ENCODE measurements around the gene FCGBP. TPM values are rescaled to one million over a fixed set of nuclear protein-coding genes. Genes with fewer than 3 reads are reported as not detected.
"Not testable (repeated sequence)": the region's sequence is repeated elsewhere in the genome, so short reads cannot be mapped to it uniquely, and the experiment has no call there.

Gene FCGBP
- total RNA-seq, 1 donor from 2014 or later, result 2.5 TPM

DNA sequence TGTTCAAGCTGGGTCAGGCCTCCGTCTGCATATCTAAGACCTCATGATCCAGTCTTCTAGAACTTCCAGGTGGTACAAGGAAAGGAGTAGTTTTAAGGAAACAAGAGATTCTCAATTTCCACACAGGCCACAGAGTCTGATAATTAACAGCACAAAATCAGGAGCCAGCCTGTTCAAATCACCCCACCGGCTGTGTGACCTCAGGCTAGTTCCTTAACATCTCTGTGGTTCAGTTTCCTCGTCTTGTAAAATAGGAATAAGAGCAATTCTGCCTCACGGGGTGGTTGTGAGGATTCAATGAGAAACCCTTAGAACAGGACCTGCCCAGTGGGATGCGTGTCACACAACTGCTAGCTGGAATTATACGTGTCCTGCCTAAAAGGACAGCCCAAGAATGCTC is 25.6 kb downstream of the FCGBP start:
- DNase-seq (ENCODE audit: low spot score in 2 of 2, unreplicated experiment in 2 of 2), result no peak
- Mint-ChIP-seq H3K4me1 (no peaks in the 10 kb centered on the region), H3K9me3 (no peaks in the 10 kb centered on the region), H3K4me3 (no peak overlapping the region), H3K27ac (no peak overlapping the region), H3K36me3 (no peaks in the 10 kb centered on the region), H3K27me3 (ENCODE audit: low read depth) (no peaks in the 10 kb centered on the region)
- TF ChIP-seq, protein P1, sequence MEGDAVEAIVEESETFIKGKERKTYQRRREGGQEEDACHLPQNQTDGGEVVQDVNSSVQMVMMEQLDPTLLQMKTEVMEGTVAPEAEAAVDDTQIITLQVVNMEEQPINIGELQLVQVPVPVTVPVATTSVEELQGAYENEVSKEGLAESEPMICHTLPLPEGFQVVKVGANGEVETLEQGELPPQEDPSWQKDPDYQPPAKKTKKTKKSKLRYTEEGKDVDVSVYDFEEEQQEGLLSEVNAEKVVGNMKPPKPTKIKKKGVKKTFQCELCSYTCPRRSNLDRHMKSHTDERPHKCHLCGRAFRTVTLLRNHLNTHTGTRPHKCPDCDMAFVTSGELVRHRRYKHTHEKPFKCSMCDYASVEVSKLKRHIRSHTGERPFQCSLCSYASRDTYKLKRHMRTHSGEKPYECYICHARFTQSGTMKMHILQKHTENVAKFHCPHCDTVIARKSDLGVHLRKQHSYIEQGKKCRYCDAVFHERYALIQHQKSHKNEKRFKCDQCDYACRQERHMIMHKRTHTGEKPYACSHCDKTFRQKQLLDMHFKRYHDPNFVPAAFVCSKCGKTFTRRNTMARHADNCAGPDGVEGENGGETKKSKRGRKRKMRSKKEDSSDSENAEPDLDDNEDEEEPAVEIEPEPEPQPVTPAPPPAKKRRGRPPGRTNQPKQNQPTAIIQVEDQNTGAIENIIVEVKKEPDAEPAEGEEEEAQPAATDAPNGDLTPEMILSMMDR (IDR thresholded peaks at IDR 0.05; ENCODE audit: unreplicated experiment), result no peak

DNA sequence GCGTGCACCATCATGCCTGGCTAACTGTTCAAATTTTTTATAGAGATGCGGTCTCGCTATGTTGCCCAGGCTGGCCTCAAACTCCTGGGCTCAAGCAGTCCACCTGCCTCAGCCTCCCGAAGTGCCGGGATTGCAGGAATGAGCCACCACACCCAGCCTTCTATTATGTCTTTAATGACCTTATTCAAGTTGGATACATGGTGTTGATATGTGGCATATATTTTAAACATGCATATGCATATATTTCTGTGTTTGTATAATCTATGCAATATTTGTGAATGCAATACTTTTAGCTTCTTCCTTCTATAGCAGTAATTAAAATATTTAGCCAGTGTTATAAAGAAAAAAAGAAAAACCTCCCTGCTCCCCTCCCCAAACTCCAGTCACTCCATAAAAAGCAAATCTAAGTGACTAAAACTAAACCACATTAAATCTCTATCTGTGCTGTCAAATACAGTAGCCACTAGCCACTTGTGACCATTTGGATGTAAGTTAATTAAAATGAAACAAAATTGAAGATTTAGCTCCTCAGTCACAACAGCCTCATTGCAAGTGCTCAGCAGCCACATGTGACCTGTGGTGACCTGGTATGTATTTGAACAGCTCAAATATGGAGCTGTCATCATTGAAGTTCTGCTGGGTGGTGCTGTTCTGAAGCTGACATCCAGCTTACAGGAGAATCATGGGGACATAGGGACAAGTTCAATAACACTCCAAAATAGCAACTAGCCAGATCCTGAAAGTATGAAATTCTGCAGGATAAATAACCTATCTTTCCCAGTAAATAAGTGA is 27.4 kb downstream of the FCGBP start:
- H3K27me3 Mint-ChIP-seq (ENCODE audit: low read depth), result no peaks in the 10 kb centered on the region
- TF ChIP-seq, protein P1 (IDR thresholded peaks at IDR 0.05; ENCODE audit: unreplicated experiment), result no peak
- no peaks in the 10 kb centered on the region for H3K9me3 Mint-ChIP-seq
- DNase-seq (ENCODE audit: low spot score in 2 of 2, unreplicated experiment in 2 of 2), result no peak
- no peaks in the 10 kb centered on the region for H3K36me3 Mint-ChIP-seq
- H3K4me3 Mint-ChIP-seq, result no peak overlapping the region
- H3K27ac Mint-ChIP-seq, result no peak overlapping the region
- no peaks in the 10 kb centered on the region for H3K4me1 Mint-ChIP-seq

DNA sequence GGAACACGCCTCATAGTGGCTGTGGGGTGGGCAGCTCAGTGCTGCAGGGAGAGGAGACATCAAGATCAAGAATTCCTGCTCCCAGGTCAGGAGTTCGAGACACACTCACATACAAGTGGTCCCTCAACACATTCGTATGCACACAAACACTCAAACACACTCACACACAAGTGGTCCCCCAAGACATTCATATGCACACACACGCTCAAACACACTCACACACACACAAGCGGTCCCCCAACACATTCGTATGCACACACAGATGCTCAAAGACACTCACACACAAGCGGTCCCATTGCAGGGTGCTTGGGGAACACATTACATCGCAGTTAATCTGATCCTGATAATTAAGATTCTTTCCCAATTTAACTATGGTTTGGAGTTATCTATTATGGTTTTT is 28.2 kb downstream of the FCGBP start:
- no peaks in the 10 kb centered on the region for H3K4me1 Mint-ChIP-seq
- TF ChIP-seq, protein P1 (IDR thresholded peaks at IDR 0.05; ENCODE audit: unreplicated experiment), result no peak
- DNase-seq (ENCODE audit: low spot score in 2 of 2, unreplicated experiment in 2 of 2), result no peak
- no peak overlapping the region for H3K27ac Mint-ChIP-seq
- H3K36me3 Mint-ChIP-seq, result no peaks in the 10 kb centered on the region
- H3K9me3 Mint-ChIP-seq, result no peaks in the 10 kb centered on the region
- no peaks in the 10 kb centered on the region for H3K27me3 Mint-ChIP-seq (ENCODE audit: low read depth)
- no peak overlapping the region for H3K4me3 Mint-ChIP-seq

DNA sequence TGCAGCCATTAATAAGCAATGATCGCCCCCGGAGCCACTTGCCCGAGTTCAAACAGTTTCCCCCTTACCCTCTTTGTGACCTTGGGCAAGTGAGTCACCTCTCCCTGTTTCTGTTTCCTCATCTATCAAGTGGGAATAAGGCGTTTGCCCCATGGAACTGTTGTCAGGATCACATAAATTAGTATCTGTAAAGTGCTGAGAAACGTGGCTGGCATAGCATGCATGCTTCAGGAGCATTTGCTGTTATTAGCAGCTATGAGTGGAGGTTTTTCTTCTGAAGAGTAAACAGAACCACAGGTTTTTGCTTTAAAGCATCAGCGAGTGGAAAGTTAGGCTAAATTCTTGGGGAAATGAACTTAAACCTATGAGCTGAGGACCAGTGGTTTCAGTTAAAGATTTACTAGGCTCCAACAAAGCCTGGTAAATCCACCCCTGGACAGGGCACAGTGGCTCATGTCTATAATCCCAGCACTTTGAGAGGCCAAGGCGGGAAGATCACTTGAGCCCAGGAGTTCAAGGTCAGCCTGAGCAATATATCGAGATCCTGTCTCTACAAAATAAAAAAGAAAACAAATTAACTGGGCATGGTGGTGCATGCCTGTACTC is 30.8 kb downstream of the FCGBP start:
- not testable (repeated sequence) for H3K27me3 Mint-ChIP-seq (ENCODE audit: low read depth); H3K4me1 Mint-ChIP-seq; H3K4me3 Mint-ChIP-seq; H3K9me3 Mint-ChIP-seq; DNase-seq (ENCODE audit: low spot score in 2 of 2, unreplicated experiment in 2 of 2); H3K27ac Mint-ChIP-seq; H3K36me3 Mint-ChIP-seq

DNA sequence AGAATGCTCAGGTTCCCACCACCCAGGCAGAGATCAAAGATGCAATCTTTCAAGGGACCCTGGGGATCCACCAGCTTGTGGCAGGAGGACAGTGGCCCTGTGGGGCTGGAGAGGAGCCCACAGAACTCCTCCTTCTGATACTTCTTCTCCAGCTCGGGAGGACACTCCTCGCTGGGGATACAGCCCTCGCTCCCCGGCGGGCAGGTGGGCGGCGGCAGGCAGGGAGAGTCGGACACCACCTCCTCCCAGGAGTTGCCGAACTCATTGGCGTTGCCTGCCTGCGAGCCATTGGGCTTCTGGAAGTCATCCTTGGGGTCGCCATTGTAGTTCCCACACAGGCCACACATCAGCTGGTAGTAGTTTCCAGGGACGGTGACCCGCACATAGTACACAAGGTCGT is 32.1 kb downstream of the FCGBP start:
- H3K4me3 Mint-ChIP-seq; H3K36me3 Mint-ChIP-seq; H3K9me3 Mint-ChIP-seq; DNase-seq (ENCODE audit: low spot score in 2 of 2, unreplicated experiment in 2 of 2); H3K4me1 Mint-ChIP-seq; H3K27me3 Mint-ChIP-seq (ENCODE audit: low read depth): not testable (repeated sequence)
- peak overlapping the region; percentile 34 for H3K27ac Mint-ChIP-seq

DNA sequence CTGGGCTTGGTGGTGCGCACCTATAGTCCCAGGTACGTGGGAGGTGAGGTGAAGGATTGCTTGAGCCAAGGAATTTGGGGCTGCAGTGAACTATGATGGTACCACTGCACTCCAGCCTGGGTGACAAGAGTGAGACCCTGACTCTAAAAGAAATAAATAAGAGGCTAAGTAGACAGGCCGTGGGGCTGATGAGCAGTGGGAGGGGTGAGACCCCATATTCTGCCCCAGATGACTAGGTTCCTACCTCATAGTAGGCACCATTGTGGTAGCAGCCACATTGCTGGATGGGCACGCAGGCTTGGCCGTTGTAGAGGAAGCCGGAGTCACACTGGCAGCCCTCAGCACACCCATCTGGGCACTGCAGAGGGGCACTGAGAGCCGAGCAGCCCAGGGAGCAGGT is 32.8 kb downstream of the FCGBP start:
- H3K36me3 Mint-ChIP-seq; H3K27me3 Mint-ChIP-seq (ENCODE audit: low read depth); H3K4me3 Mint-ChIP-seq; H3K9me3 Mint-ChIP-seq; H3K27ac Mint-ChIP-seq; DNase-seq (ENCODE audit: low spot score in 2 of 2, unreplicated experiment in 2 of 2); H3K4me1 Mint-ChIP-seq: not testable (repeated sequence)

DNA sequence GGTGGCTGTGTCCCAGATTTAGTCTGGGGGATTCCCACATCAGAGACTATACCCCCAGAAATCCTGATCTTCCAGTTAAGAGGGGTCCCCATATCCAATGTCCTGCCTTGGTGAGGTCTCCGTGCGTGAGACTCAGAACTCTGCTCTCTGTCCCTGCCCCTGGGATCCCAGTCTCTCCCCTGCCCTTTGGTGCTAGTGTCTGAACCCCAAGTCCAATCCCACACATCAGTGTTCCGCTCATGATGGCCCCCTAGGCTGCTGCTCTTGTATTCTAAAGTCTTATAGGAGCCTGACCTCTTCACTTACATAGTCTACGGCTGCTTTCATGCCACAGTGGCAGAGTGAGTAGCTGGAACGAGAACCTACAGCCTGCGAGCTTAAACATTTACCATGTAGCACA is 35.6 kb downstream of the FCGBP start:
- H3K27ac Mint-ChIP-seq; H3K27me3 Mint-ChIP-seq (ENCODE audit: low read depth); H3K4me3 Mint-ChIP-seq; H3K9me3 Mint-ChIP-seq; DNase-seq (ENCODE audit: low spot score in 2 of 2, unreplicated experiment in 2 of 2); H3K4me1 Mint-ChIP-seq; H3K36me3 Mint-ChIP-seq: not testable (repeated sequence)
